Ovary (tissue), 9 donors: ENCODE measurements around the gene FMO2. TPM values are rescaled to one million over a fixed set of nuclear protein-coding genes. Genes with fewer than 3 reads are reported as not detected.

Source experiments
- DNase-seq, 5 donors: peaks; one replicate each; pipeline ENCODE4 v3.0.0-alpha.2; 2019 to 2020
- H3K27ac ChIP-seq, 2 donors: fragments of 200-600 bp; one replicate each; pipeline versions ENCODE4 v1.5.1 to v1.8.0; 2019 to 2022
- H3K27me3 ChIP-seq: fragments of 200-600 bp; one replicate; pipeline ENCODE4 v1.8.0; 2022
- H3K36me3 ChIP-seq: fragments of 200-600 bp; sonication (generic); one replicate; pipeline ENCODE4 v1.5.1; 2019
- H3K4me1 ChIP-seq: one replicate; pipeline ENCODE4 v1.8.1; 2013; ENCODE audit warnings: mild to moderate bottlenecking, moderate library complexity; ENCODE audit not compliant: insufficient read depth
- H3K4me3 ChIP-seq: fragments of 200-600 bp; sonication (generic); one replicate; pipeline ENCODE4 v1.5.1; 2017
- H3K9me3 ChIP-seq, 2 donors: fragments of 200-600 bp in 1 of 2; sonication (generic) in 1 of 2; one replicate each; pipeline versions ENCODE4 v1.5.1 to v1.8.1; 2013 to 2019; ENCODE audit warnings: mild to moderate bottlenecking in 1 of 2, moderate library complexity in 1 of 2
- CTCF ChIP-seq, 3 donors: fragments of 450-650 bp in 2 of 3; fragments of 200-600 bp in 1 of 3; IDR thresholded peaks; one replicate each; pipeline versions ENCODE4 v1.5.1 to v1.8.0; 2016 to 2022; ENCODE audit warnings: antibody characterized with exemption in 3 of 3, mild to moderate bottlenecking in 1 of 3
- EP300 ChIP-seq: sonication (generic); formaldehyde crosslinking; IDR thresholded peaks from one replicate; pipeline ENCODE4 v1.6.1; 2017; ENCODE audit warnings: antibody characterized with exemption
- POLR2A ChIP-seq: fragments of 450-650 bp; IDR thresholded peaks from one replicate; pipeline ENCODE4 v1.6.1; 2017; ENCODE audit warnings: antibody characterized with exemption, mild to moderate bottlenecking, moderate library complexity
- WGBS, 3 donors: extraction: QIAGEN DNeasy Blood & Tissue Kit in 1 of 3; methylation state at CpG; one replicate each; pipeline versions ENCODE4 v1.1.5 to v1.1.7; 2013 to 2017; 5-methylcytosine and 5-hydroxymethylcytosine counted together
- intact Hi-C, 4 donors: fragments of 100-400 bp; cut with DNase I; formaldehyde crosslinking; loops; one replicate each; pipeline versions ENCODE4 v1.11.0 to v1.15.1; 2022 to 2023
- polyA plus RNA-seq, 2 donors: library from polyadenylated mRNA; stranded (reverse); fragments of 200-250 nt in 1 of 2; fragments of 350-450 nt in 1 of 2; fragmentation: Illumina TruSeq in 1 of 2; extraction: RNeasy Lipid Tissue Mini Kit (QIAGEN cat#74804) in 1 of 2; gene quantifications; one replicate each; pipeline ENCODE4 v1.2.3, GENCODE V29; 2013 to 2014
- total RNA-seq, 7 donors: library from RNA; depleted of rRNA in 2 of 7; stranded (reverse); fragments of >200 nt in 2 of 7; fragmentation: NEBNext Ultra II Directional in 3 of 7; extraction: Animal tissue kit (Norgen Biotek cat#: 25700) in 3 of 7; gene quantifications; one replicate each; pipeline versions ENCODE4 v1.1.0 to v1.2.4, GENCODE V29; 2016 to 2023
- donor health status: DM: no; HTN: no; CAD: no; lungs with moderate emphysema.
- donor health status: DM: no; HTN: no; CAD: no.
- donor health status: Bipolar disorder and iron deficiency.
- donor health status: DM: yes; HTN: yes; CAD: no.
- donor health status: DM: no; HTN: no; CAD: no.
- donor health status: DM: yes; HTN: yes; CAD: no.

The FMO2 gene
- total and polyA plus RNA-seq, 9 donors, result 1.6 to 12.8 (median 5.8) TPM

GRCh38 chr1:171195767-171196166 is 10.7 kb downstream of the FMO2 start:
- intact Hi-C loops, result no loop called here

GRCh38 chr1:171196351-171196750 is 11.3 kb downstream of the FMO2 start:
- Histone ChIP-seq H3K4me3 (no peak overlapping the region), H3K9me3 (no peaks in the 10 kb centered on the region), H3K36me3 (no peaks in the 10 kb centered on the region), H3K27ac (no peak overlapping the region), H3K27me3 (no peaks in the 10 kb centered on the region), H3K4me1 (peaks cover 4% of the 10 kb centered on the region)
- intact Hi-C loops, result no loop called here
- TF ChIP-seq CTCF (IDR thresholded peaks at IDR 0.05) (no peak), POLR2A (no peak), EP300 (no peak)
- WGBS, 3 donors, result 90 to 95% (median 93%) methylated on average over 3 of the region's 3 CpGs
- DNase-seq, result no peak

More at GRCh38 chr1:171195767-171196166, 10.7 kb downstream of the FMO2 start:
- Histone ChIP-seq H3K4me1 (peaks cover 4% of the 10 kb centered on the region), H3K27me3 (no peaks in the 10 kb centered on the region), H3K4me3 (no peak overlapping the region), H3K27ac (no peak overlapping the region), H3K36me3 (no peaks in the 10 kb centered on the region), H3K9me3 (no peaks in the 10 kb centered on the region)
- DNase-seq, result no peak
- TF ChIP-seq EP300 (no peak), CTCF (IDR thresholded peaks at IDR 0.05) (no peak), POLR2A (no peak)
- WGBS, 3 donors, result 42 to 64% (median 51%) methylated on average over 3 of the region's 3 CpGs

- peaks cover 2% of the 10 kb centered on the region for H3K4me1 ChIP-seq
- intact Hi-C loops, result no loop called here
- 60 to 73% (median 69%) methylated on average over 3 of the region's 3 CpGs for WGBS, 3 donors
- no peaks in the 10 kb centered on the region for H3K36me3 ChIP-seq
- H3K27ac ChIP-seq, result no peak overlapping the region
- TF ChIP-seq POLR2A (no peak), EP300 (no peak), CTCF (IDR thresholded peaks at IDR 0.05) (no peak)
- DNase-seq, result no peak
- no peaks in the 10 kb centered on the region for H3K27me3 ChIP-seq
- no peaks in the 10 kb centered on the region for H3K9me3 ChIP-seq
- no peak overlapping the region for H3K4me3 ChIP-seq
Measured at GRCh38 chr1:171198081-171198480, 13.0 kb downstream of the FMO2 start.

GRCh38 chr1:171204296-171204695 is 19.2 kb downstream of the FMO2 start:
- WGBS, 3 donors, result 85 to 92% (median 91%) methylated on average over 5 of the region's 5 CpGs
- no peak for TF ChIP-seq CTCF (IDR thresholded peaks at IDR 0.05)
- no peak for DNase-seq

More at GRCh38 chr1:171204296-171204695, 19.2 kb downstream of the FMO2 start:
- Histone ChIP-seq H3K27ac (no peak overlapping the region), H3K4me3 (no peak overlapping the region), H3K36me3 (no peaks in the 10 kb centered on the region), H3K9me3 (no peaks in the 10 kb centered on the region), H3K4me1 (no peaks in the 10 kb centered on the region), H3K27me3 (no peaks in the 10 kb centered on the region)
- intact Hi-C loops, result no loop called here
